ENCODE results near the gene LZTS2.
"Not testable (repeated sequence)": the region's sequence is repeated elsewhere in the genome, so short reads cannot be mapped to it uniquely, and the experiment has no call there.

LZTS2 gene

GRCh38 chr10:100972115-100972903 lies 27.3 kb upstream of the LZTS2 start:
- H3K4me3 ChIP-seq (ENCODE audit: low read depth, low read length) = no peak overlapping the region
- no peak for TF ChIP-seq CTCF (IDR thresholded peaks at IDR 0.05; ENCODE audit: control insufficient read depth, extremely low read depth, insufficient read depth)
- DNase-seq (ENCODE audit: low read depth) = no peak

- no peak overlapping the region for H3K4me3 ChIP-seq (ENCODE audit: low read depth, low read length)
- DNase-seq (ENCODE audit: low read depth) = no peak
- TF ChIP-seq CTCF (IDR thresholded peaks at IDR 0.05; ENCODE audit: control insufficient read depth, extremely low read depth, insufficient read depth) = no peak
These were observed 26.6 kb upstream of the LZTS2 start for GRCh38 chr10:100972904-100973535.

GRCh38 chr10:100975397-100975796 lies 24.2 kb upstream of the LZTS2 start:
- not testable (repeated sequence) for H3K4me3 ChIP-seq (ENCODE audit: low read depth, low read length); DNase-seq (ENCODE audit: low read depth)

GRCh38 chr10:100976906-100977305 lies 22.7 kb upstream of the LZTS2 start:
- no peak for DNase-seq (ENCODE audit: low read depth)
- H3K4me3 ChIP-seq (ENCODE audit: low read depth, low read length) = no peak overlapping the region
- no peak for TF ChIP-seq CTCF (IDR thresholded peaks at IDR 0.05; ENCODE audit: control insufficient read depth, extremely low read depth, insufficient read depth)

GRCh38 chr10:100977436-100977835 lies 22.2 kb upstream of the LZTS2 start:
- no peak for TF ChIP-seq CTCF (IDR thresholded peaks at IDR 0.05; ENCODE audit: control insufficient read depth, extremely low read depth, insufficient read depth)
- no peak overlapping the region for H3K4me3 ChIP-seq (ENCODE audit: low read depth, low read length)
- no peak for DNase-seq (ENCODE audit: low read depth)

- H3K4me3 ChIP-seq (ENCODE audit: low read depth, low read length) = no peak overlapping the region
- no peak for TF ChIP-seq CTCF (IDR thresholded peaks at IDR 0.05; ENCODE audit: control insufficient read depth, extremely low read depth, insufficient read depth)
- no peak for DNase-seq (ENCODE audit: low read depth)
These were observed 21.3 kb upstream of the LZTS2 start for GRCh38 chr10:100978121-100978900.

- H3K4me3 ChIP-seq (ENCODE audit: low read depth, low read length) = no peak overlapping the region
- DNase-seq (ENCODE audit: low read depth) = no peak
- no peak for TF ChIP-seq CTCF (IDR thresholded peaks at IDR 0.05; ENCODE audit: control insufficient read depth, extremely low read depth, insufficient read depth)
These were observed 20.8 kb upstream of the LZTS2 start for GRCh38 chr10:100978901-100979195.

Data from LNCaP clone FGC (cell line).